Effector CD8-positive, alpha-beta T cell (primary cell): ENCODE results near the gene LRRN2.
"Not testable (repeated sequence)": the region's sequence is repeated elsewhere in the genome, so short reads cannot be mapped to it uniquely, and the experiment has no call there.

Experiments
- DNase-seq: peaks from one replicate; lab custom pipeline; 2025; lab: John Stamatoyannopoulos, UW

The LRRN2 gene

GRCh38 chr1:204574016-204574864 is 111.3 kb downstream of the LRRN2 start:
- DNase-seq = no peak

DNA sequence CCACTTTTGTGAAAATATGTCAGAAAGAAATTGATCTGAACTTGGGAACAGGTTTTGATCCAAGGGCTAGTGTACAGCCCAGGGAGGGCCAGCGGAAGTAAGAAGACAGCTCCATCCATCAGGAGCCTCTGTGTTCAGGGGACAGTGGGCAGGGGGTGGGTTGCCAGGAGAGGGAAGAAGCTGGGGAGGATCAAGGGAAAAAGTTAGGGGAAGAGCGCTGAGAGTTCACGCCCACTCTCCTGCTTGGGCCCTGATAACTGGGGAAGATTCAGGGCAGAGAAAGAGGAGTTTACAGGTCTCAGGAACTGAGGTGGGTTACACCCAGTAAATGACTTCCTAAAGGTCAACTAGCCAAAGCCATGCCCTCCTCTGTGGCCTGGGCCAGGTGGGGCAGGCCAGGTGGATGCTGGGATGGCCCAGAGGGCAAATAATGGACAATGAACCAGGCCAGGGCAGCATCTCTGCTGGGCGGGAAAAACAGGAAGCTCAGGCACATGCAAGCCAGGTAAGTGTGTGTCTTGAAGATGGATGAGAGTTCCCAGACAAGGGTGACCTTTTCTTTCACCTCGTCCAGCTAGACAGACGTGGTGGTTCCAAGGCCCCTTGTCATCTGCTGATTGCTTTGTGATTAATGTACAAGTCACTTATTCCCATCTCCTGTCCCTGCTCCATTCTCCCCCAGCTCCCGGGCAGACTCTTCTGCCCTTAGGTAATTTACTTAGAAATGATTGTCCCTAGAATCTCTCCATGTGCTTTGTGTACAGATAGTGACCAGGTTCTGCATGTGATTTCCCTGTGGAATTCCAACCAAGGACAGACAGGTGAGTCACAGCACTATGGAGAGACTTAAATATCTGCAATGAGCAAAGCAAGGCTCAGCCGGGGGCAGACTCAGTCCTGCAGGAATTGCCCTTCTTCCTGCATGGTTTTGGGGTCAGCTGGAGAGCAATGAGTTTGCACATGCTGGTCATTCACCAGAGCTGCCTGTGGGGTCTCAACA is 112.3 kb downstream of the LRRN2 start:
- DNase-seq = no peak

GRCh38 chr1:204571631-204572030 is 113.9 kb downstream of the LRRN2 start:
- no peak for DNase-seq

GRCh38 chr1:204571128-204571527 is 114.4 kb downstream of the LRRN2 start:
- DNase-seq = no peak

DNA sequence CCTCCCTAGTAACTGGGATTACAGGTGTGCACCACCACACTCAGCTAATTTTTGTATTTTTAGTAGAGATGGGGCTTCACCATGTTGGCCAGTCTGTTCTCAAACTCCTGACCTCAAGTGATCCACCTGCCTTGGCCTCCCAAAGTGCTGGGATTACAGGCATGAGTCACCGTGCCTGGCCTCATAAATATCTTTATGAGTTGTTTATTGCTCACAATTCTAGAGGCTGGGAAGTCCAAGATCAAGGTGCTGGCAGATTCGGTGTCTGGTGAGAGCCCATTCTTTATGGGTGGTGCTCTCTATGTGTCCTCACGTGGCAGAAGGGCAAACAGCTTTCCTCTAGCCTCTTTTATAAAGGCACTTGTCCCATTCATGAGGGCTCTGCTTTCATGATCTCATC is 115.5 kb downstream of the LRRN2 start:
- not testable (repeated sequence) for DNase-seq

DNA sequence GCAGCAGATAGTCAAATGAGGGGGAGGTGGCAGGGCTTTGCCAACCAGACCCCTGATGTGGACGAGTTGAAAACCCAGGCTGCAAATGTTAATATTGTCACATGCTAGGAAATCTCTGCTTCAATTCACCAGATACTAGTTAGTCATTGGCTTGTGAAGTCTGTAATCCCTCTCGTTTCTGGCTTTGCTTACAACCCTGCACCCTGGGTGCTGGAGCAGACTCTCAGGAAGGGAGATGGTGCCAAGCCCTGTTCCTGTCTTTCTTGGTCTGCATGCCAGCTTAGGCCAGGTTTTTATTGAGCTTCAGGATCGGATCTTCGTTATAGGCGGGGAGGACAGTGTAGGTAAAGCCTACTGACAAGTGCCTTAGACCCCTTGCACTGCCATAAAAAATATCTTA is 116.1 kb downstream of the LRRN2 start:
- no peak for DNase-seq

GRCh38 chr1:204568576-204569315 is 116.8 kb downstream of the LRRN2 start:
- DNase-seq = no peak
